ENCODE data around the gene CD27. TPM values are rescaled to one million over a fixed set of nuclear protein-coding genes. Genes with fewer than 3 reads are reported as not detected.

CD27 gene
- total and polyA plus RNA-seq, 8 donors: 0.92 to 8.7 (median 3.2) TPM; not detected in 3

DNA sequence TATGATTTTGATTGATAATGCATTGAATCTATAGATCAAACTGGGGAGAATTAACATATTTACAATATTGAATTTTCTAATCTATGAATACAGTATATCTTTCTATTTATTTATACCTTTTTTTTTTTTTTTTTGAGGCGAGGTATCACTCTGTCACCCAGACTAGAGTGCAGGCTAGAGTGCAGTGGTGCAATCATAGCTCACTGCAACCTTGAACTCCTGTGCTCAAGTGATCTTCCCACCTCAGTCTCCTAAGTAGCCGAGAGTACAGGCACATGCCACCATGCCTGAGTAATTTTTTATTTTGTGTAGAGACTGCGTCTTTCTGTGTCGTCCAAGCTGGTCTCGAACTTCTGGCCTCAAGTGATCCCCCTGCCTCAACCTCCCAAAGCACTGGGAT lies 40.4 kb upstream of the CD27 start:
- Histone ChIP-seq H3K27me3 (no peaks in the 10 kb centered on the region), H3K4me3 (no peak overlapping the region), H3K27ac (no peak overlapping the region), H3K4me1 (no peaks in the 10 kb centered on the region), H3K9me3 (no peaks in the 10 kb centered on the region), H3K36me3 (no peaks in the 10 kb centered on the region)
- no peak for TF ChIP-seq POLR2AphosphoS5 (IDR thresholded peaks at IDR 0.05)
- TF ChIP-seq POLR2A (IDR thresholded peaks at IDR 0.05): no peak
- no peak for TF ChIP-seq CTCF (IDR thresholded peaks at IDR 0.05)
- no peak for TF ChIP-seq EP300 (IDR thresholded peaks at IDR 0.05)
- intact Hi-C loops (cut with DNase I; ENCODE audit: low total_unique reads): no loop called here
- 87 to 93% (median 89%) methylated on average over 5 of the region's 5 CpGs for WGBS, 5 donors
- no peak for DNase-seq

GRCh38 chr12:6405963-6406362 lies 38.8 kb upstream of the CD27 start:
- Histone ChIP-seq H3K4me3 (no peak overlapping the region), H3K4me1 (no peaks in the 10 kb centered on the region), H3K9me3 (no peaks in the 10 kb centered on the region), H3K27ac (no peak overlapping the region), H3K36me3 (no peaks in the 10 kb centered on the region), H3K27me3 (no peaks in the 10 kb centered on the region)
- DNase-seq: no peak
- 71 to 75% (median 73%) methylated on average over 6 of the region's 6 CpGs for WGBS, 5 donors
- intact Hi-C loops (cut with DNase I; ENCODE audit: low total_unique reads): no loop called here
- TF ChIP-seq POLR2A (IDR thresholded peaks at IDR 0.05) (no peak), EP300 (IDR thresholded peaks at IDR 0.05) (no peak), POLR2AphosphoS5 (IDR thresholded peaks at IDR 0.05) (no peak), CTCF (IDR thresholded peaks at IDR 0.05) (no peak)

DNA sequence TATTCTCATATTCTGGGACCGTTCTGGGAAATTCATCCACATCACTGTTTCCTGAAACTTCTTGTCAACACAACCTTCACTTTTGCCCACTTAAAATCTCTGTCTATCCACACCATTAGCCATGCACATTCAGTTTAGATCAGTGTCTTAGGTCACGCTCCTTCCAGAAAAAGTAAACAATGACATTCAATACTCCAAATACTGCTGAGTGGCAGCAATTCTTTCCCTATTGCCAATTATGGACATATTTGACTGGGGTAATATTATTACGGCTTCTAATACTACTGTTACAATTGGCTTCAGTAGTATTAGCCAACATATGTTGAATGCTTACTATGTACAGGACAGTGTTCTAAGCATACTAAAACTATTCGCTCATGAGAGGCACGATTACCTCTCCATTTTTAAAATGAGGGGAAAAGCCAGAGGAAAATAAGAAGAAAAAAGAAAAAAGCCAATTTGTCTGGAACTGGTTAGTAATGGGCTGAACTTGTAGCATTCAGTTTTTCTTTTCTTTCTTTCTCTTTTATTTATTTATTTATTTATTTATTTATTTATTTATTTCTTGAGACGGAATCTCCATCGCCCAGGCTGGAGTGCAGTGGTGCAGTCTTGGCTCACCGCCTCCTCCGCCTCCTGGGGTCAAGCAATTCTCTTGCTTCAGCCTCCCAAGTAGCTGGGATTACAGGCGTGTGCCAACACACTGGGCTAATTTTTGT lies 37.4 kb upstream of the CD27 start:
- no peaks in the 10 kb centered on the region for H3K27me3 ChIP-seq
- intact Hi-C loops (cut with DNase I; ENCODE audit: low total_unique reads): no loop called here
- no peak overlapping the region for H3K4me3 ChIP-seq
- H3K9me3 ChIP-seq: no peaks in the 10 kb centered on the region
- TF ChIP-seq EP300 (IDR thresholded peaks at IDR 0.05): no peak
- no peak for TF ChIP-seq POLR2A (IDR thresholded peaks at IDR 0.05)
- TF ChIP-seq POLR2AphosphoS5 (IDR thresholded peaks at IDR 0.05): no peak
- TF ChIP-seq CTCF (IDR thresholded peaks at IDR 0.05): no peak
- H3K4me1 ChIP-seq: no peaks in the 10 kb centered on the region
- 87 to 93% (median 93%) methylated on average over 10 of the region's 10 CpGs for WGBS, 5 donors
- DNase-seq: no peak
- no peaks in the 10 kb centered on the region for H3K36me3 ChIP-seq
- no peak overlapping the region for H3K27ac ChIP-seq

GRCh38 chr12:6416596-6416995 lies 28.2 kb upstream of the CD27 start:
- intact Hi-C loops (cut with DNase I; ENCODE audit: low total_unique reads): no loop called here
- Histone ChIP-seq H3K27ac (no peak overlapping the region), H3K9me3 (no peaks in the 10 kb centered on the region), H3K27me3 (no peaks in the 10 kb centered on the region), H3K4me1 (peaks cover 0 to 17% (median 6%) of the 10 kb centered on the region in 4 donors), H3K4me3 (no peak overlapping the region), H3K36me3 (no peaks in the 10 kb centered on the region)
- no peak for TF ChIP-seq CTCF (IDR thresholded peaks at IDR 0.05)
- TF ChIP-seq POLR2A (IDR thresholded peaks at IDR 0.05): no peak
- TF ChIP-seq POLR2AphosphoS5 (IDR thresholded peaks at IDR 0.05): no peak
- no peak for TF ChIP-seq EP300 (IDR thresholded peaks at IDR 0.05)
- DNase-seq: no peak
- 82 to 87% (median 84%) methylated on average over 3 of the region's 3 CpGs for WGBS, 5 donors

All from stomach (tissue), 9 donors.